ENCODE data around the gene NSMCE1. TPM values are rescaled to one million over a fixed set of nuclear protein-coding genes. Genes with fewer than 3 reads are reported as not detected.
A peak's percentile ranks its signal among the peaks of the same experiment; 100 is the strongest.

The NSMCE1 gene
- total RNA-seq, 4 donors from 2014 or later = 27.7 to 41.4 (median 31.5) TPM

DNA sequence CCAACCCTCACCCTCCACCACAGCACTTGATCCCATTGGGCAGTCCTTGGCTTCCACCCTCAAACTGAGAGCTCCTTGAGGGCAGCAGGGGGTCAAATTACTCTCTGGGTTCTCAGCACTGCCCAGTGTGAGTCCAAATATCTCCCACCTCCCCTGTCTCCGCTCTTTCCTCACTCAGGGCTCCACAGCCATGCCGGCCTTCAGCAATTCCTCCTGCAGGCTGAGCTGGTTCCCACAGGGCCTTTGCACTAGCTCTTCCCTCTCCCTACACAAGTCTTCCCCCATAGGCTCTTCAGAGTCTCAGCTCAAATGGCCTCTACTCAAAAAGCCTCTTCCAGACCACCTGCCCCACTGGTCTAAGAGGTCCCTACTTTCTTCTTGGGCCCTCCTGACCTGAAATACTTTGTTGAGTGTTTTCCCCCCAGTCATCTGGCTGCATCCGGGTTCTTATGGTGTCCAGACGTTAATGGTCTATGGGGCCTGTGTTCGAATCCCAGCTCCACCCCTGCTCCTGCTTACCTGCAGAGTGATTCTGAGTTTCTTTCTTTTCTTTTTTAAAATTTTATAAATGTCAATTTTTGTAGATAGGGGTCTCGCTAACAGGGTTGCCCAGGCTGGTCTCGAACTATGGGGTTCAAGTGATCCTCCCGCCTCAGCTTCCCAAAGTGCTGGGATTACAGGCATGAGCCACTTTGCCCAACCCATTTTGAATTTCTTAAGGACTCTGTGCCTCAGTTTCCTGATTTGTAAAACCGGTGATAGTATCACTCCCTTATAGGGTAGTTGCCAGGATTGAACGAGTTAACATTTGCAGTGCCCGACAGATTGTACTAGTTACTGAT is 44.2 kb upstream of the NSMCE1 start:
- 65 to 71% methylated on average over 11 of the region's 11 CpGs for WGBS, 2 donors
- Histone ChIP-seq H3K27me3 (peaks cover 0 to 7% of the 10 kb centered on the region in 2 donors), H3K4me1 (peaks cover 0 to 46% (median 11%) of the 10 kb centered on the region in 4 donors), H3K36me3 (no peaks in the 10 kb centered on the region), H3K4me3 (peak overlapping the region; percentile 33 to 88 (median 69)), H3K9me3 (peaks cover 0 to 11% (median 0%) of the 10 kb centered on the region in 4 donors), H3K27ac (peak overlapping the region in 3 of 4 donors; percentile 92 to 96 (median 93))
- no peak for DNase-seq (ENCODE audit: low spot score in 2 of 2)
- TF ChIP-seq, protein P1, sequence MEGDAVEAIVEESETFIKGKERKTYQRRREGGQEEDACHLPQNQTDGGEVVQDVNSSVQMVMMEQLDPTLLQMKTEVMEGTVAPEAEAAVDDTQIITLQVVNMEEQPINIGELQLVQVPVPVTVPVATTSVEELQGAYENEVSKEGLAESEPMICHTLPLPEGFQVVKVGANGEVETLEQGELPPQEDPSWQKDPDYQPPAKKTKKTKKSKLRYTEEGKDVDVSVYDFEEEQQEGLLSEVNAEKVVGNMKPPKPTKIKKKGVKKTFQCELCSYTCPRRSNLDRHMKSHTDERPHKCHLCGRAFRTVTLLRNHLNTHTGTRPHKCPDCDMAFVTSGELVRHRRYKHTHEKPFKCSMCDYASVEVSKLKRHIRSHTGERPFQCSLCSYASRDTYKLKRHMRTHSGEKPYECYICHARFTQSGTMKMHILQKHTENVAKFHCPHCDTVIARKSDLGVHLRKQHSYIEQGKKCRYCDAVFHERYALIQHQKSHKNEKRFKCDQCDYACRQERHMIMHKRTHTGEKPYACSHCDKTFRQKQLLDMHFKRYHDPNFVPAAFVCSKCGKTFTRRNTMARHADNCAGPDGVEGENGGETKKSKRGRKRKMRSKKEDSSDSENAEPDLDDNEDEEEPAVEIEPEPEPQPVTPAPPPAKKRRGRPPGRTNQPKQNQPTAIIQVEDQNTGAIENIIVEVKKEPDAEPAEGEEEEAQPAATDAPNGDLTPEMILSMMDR (IDR thresholded peaks at IDR 0.05) = no peak
- TF ChIP-seq EP300 (IDR thresholded peaks at IDR 0.05) = no peak
- TF ChIP-seq POLR2A (IDR thresholded peaks at IDR 0.05) = no peak

DNA sequence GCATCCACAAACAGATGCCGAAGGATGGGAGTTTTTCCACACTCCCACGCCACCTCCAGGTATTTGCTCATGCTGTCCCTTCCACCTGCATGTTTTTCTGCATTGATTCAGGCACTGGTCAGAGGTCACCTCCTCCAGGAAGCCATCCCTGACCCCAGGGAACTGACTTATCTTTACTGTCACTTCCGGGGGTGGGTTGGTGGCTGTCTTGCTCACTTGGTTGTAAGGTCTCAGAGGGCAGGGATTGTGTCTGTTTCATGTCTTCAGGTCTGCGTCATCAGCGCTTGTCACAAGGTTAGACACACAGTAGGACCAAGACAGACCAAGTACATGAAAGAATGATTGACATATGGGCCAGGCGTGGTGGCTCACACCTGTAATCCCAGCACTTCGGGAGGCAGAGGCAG is 43.3 kb upstream of the NSMCE1 start:
- Histone ChIP-seq H3K9me3 (peaks cover 0 to 12% (median 0%) of the 10 kb centered on the region in 4 donors), H3K27me3 (peaks cover 0 to 7% of the 10 kb centered on the region in 2 donors), H3K4me3 (no peak overlapping the region), H3K4me1 (peaks cover 0 to 37% (median 11%) of the 10 kb centered on the region in 4 donors), H3K36me3 (no peaks in the 10 kb centered on the region), H3K27ac (no peak overlapping the region)
- DNase-seq (ENCODE audit: low spot score in 2 of 2) = no peak
- WGBS, 2 donors = 81 to 85% methylated on average over 7 of the region's 7 CpGs
- TF ChIP-seq, protein P1 (IDR thresholded peaks at IDR 0.05) = no peak
- TF ChIP-seq POLR2A (IDR thresholded peaks at IDR 0.05) (no peak), EP300 (IDR thresholded peaks at IDR 0.05) (no peak)

DNA sequence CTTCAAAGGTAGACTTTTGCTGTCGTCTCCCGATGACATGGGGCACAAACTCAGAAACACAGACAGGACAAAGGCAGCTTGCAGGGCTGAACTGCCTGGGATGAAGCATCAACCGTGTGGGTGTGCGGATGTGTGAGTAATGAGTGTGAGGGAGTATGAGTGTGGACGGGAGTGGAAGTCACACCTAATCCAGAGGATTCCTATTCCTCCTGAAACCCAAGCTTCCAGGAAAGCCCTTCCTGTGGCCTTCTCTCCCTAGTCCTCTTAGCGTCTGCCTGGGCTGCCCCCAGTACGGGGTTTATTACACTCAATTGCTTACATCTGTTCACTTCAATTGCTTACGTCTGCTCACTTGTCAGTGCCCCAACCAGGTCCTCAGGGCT is 42.9 kb upstream of the NSMCE1 start:
- DNase-seq (ENCODE audit: low spot score in 2 of 2) = no peak
- Histone ChIP-seq H3K27ac (no peak overlapping the region), H3K36me3 (no peaks in the 10 kb centered on the region), H3K4me1 (peaks cover 0 to 32% (median 11%) of the 10 kb centered on the region in 4 donors), H3K4me3 (no peak overlapping the region), H3K9me3 (peaks cover 0 to 12% (median 0%) of the 10 kb centered on the region in 4 donors), H3K27me3 (peaks cover 0 to 7% of the 10 kb centered on the region in 2 donors)
- TF ChIP-seq EP300 (IDR thresholded peaks at IDR 0.05) = no peak
- TF ChIP-seq POLR2A (IDR thresholded peaks at IDR 0.05) = no peak
- TF ChIP-seq, protein P1 (IDR thresholded peaks at IDR 0.05) = no peak
- WGBS, 2 donors = 45 to 53% methylated on average over 8 of the region's 8 CpGs

DNA sequence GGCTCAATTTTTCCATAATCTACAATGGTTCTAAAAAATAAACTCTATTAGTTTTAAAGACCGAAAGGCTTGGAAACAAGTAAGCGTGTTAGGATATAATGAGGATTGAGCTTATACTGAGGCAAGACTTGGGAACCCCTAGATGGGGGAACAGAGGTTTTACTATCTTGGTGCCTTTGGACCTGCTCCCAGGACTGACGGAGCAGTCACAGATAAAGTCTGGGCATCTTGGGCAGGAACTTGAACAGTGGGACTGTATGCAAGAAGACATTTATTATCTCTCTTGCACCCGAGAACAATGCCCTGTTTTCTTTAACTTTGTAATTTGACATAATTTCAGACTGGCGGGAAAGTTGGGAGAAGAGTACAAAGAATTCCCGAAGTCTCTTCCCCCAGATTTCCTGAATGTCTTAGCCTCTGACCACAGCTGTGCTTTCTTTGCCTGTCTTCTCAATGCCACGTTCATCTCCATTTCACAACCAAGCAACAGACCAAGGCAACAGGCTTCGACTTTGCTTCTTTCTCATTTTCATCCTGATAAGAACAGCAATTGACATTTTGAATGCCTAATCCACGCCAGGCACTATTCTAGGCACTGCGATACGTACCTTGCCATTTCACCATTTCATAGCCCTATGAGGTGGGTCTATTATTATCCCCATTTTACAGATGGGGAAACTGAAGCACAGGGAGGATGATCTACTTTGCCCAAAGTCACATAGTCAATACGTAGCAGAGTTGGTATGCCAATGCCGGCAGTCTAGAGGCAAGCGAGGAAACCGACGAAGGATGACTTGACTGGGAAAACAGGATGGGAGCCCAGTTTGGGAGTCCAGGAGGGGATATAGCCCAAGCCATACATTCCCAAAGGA is 42.2 kb upstream of the NSMCE1 start:
- WGBS, 2 donors = 66 to 68% methylated on average over 16 of the region's 16 CpGs
- Histone ChIP-seq H3K36me3 (no peaks in the 10 kb centered on the region), H3K4me1 (peaks cover 0 to 26% (median 10%) of the 10 kb centered on the region in 4 donors), H3K9me3 (peaks cover 0 to 12% (median 0%) of the 10 kb centered on the region in 4 donors), H3K27ac (no peak overlapping the region), H3K4me3 (no peak overlapping the region), H3K27me3 (peaks cover 0 to 7% of the 10 kb centered on the region in 2 donors)
- no peak for TF ChIP-seq POLR2A (IDR thresholded peaks at IDR 0.05)
- TF ChIP-seq, protein P1 (IDR thresholded peaks at IDR 0.05) = no peak
- TF ChIP-seq EP300 (IDR thresholded peaks at IDR 0.05) = no peak
- no peak for DNase-seq (ENCODE audit: low spot score in 2 of 2)
